Fibroblast of the aortic adventitia (primary cell): ENCODE data around the gene LIMS1. TPM values are rescaled to one million over a fixed set of nuclear protein-coding genes. Genes with fewer than 3 reads are reported as not detected.

Experiments used
- DNase-seq: peaks from one replicate; pipeline ENCODE4 v3.0.0-alpha.2; 2010; ENCODE audit warnings: low read depth
- H3K4me3 ChIP-seq: 2 replicates; pipeline ENCODE4 v1.5.1; 2011; ENCODE audit warnings: low read depth, mild to moderate bottlenecking, control low read depth, low read length, moderate library complexity
- total RNA-seq: library from RNA; depleted of rRNA; stranded (reverse); fragments of >200 nt; gene quantifications from 2 replicates; pipeline ENCODE4 v1.2.3, GENCODE V29; 2012; ENCODE audit warnings: low replicate concordance
- TF ChIP-seq, protein P1 (sequence below): IDR thresholded peaks from 2 replicates; pipeline ENCODE4 v1.5.1; 2011; ENCODE audit warnings: mild to moderate bottlenecking, low read length, control low read depth, inconsistent platforms; ENCODE audit not compliant: insufficient read depth

LIMS1 gene
- total RNA-seq, 1 donor, result 91.2 TPM

GRCh38 chr2:108634011-108634410 is 99.7 kb downstream of the LIMS1 start:
- no peak overlapping the region for H3K4me3 ChIP-seq
- DNase-seq, result no peak
- TF ChIP-seq, protein P1, sequence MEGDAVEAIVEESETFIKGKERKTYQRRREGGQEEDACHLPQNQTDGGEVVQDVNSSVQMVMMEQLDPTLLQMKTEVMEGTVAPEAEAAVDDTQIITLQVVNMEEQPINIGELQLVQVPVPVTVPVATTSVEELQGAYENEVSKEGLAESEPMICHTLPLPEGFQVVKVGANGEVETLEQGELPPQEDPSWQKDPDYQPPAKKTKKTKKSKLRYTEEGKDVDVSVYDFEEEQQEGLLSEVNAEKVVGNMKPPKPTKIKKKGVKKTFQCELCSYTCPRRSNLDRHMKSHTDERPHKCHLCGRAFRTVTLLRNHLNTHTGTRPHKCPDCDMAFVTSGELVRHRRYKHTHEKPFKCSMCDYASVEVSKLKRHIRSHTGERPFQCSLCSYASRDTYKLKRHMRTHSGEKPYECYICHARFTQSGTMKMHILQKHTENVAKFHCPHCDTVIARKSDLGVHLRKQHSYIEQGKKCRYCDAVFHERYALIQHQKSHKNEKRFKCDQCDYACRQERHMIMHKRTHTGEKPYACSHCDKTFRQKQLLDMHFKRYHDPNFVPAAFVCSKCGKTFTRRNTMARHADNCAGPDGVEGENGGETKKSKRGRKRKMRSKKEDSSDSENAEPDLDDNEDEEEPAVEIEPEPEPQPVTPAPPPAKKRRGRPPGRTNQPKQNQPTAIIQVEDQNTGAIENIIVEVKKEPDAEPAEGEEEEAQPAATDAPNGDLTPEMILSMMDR, result no peak

DNA sequence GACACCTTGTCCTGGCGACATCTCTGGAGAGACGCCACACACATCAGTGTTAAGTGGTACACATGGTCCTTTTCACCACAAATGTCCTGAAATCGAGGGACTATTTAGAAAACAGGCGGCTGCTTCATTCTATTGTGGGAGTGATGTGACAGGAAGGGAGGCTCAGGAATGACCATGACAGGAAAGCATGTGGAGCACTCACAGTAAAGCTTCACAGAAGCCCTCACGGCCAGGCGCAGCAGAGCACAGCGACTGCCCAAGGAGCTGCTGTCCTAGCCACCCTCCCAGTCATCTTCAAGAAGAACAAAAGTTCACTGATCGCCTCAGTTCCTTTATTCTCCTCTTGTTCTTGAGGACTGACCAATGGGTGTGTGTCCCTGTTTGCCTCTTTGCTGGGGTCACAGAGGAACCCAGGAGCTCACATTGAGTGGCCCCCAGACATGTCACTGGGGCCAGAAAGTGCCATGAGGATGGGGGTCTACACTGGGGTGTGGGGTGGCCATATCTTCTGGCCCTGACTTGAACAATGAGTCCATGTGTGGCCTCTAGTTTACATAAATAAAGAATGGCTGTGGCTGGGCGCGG is 100.4 kb downstream of the LIMS1 start:
- no peak for DNase-seq
- TF ChIP-seq, protein P1, result no peak
- no peak overlapping the region for H3K4me3 ChIP-seq

DNA sequence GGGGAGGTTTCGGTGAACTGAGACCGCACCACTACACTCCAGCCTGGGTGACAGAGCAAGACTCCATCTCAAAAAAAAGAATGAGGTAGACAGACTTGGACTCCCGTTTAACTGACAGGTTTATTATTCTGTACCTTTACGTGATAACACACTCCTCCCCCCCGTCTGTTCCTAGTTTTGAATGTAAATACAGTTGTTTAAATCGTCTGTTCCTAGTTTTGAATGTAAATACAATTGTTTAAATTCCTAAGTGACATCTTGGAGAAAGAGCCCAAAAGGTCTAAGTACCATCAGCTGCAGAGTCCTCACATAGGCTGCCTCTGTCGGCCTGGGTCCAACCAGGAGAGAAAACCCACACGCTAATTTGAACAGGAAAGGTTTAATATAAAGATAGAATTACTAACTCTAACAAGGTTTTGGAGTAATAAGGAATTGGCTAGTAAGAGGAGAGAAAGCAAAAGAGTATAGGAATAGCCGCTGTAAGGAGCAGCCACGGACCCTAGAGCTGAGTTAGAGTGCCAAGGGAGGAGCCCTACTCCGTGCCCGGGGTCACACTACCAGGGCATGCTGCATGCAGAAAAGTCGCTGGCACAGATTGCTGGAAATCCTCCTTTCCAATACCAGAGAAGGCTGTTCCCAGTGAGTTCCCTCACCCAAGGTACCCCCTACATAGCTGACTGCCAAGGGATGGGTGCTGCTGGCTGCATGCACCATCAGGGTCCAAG is 101.5 kb downstream of the LIMS1 start:
- no peak overlapping the region for H3K4me3 ChIP-seq
- TF ChIP-seq, protein P1, result no peak
- no peak for DNase-seq

DNA sequence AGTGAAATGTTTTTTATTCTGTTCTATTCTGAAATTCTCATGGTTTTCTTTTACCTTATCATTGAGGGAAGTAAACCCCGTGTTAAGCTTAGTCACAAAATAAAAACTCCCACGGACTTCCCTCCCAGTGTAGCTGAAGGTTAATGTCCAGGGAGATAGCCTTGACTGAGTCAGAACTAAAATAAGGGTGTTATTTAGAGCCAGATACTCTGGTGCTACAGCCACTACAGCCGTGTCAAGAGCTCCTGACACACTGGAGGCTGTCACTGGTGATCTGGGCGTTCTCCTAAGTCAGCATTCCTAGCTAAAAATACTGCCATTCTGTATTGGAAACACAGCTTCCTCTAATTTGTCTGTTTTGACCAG is 103.0 kb downstream of the LIMS1 start:
- peak; percentile 96 for DNase-seq
- H3K4me3 ChIP-seq, result no peak overlapping the region
- TF ChIP-seq, protein P1, result no peak

DNA sequence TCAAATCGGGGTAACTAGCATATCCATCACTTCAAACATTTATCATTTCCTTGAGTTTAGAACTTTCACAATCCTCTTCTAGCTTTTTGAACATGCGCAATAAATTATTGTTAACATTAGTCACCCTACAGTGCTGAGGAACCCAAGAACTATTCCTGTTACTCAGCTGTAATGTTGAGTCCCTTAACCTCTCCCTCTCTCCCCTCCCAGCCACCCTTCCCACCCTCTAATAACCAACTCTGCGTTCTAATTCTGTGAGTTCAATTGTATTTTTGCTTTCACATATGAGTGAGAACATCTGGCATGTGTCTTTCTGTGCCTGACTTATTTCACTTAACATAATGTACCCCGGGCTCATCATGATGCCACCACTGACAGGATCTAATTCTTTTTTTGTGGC is 106.5 kb downstream of the LIMS1 start:
- DNase-seq, result peak; percentile 88
- no peak overlapping the region for H3K4me3 ChIP-seq
- TF ChIP-seq, protein P1, result no peak

GRCh38 chr2:108641756-108642155 is 107.5 kb downstream of the LIMS1 start:
- no peak overlapping the region for H3K4me3 ChIP-seq
- DNase-seq, result no peak
- TF ChIP-seq, protein P1, result no peak
